Activated naive CD4-positive, alpha-beta T cell treated with anti-CD3 and anti-CD28 coated beads for 36 hours (primary cell): ENCODE results near the gene PRDX2. TPM values are rescaled to one million over a fixed set of nuclear protein-coding genes. Genes with fewer than 3 reads are reported as not detected.

ENCODE experiments used
- CTCF ChIA-PET: fragments of 350-600 bp; sonication (Branson Sonifier 250); formaldehyde crosslinking; loops from one replicate; lab custom pipeline; 2021; ENCODE audit warnings: antibody characterized with exemption; lab: Charles Lee
- DNase-seq: peaks from one replicate; pipeline ENCODE4 v3.0.0-alpha.2; 2020
- H3K27ac Mint-ChIP-seq: one replicate; pipeline ENCODE4 v1.8.0; 2021; ENCODE audit warnings: mild to moderate bottlenecking, mixed read lengths
- H3K27me3 Mint-ChIP-seq: one replicate; pipeline ENCODE4 v1.8.0; 2021; ENCODE audit warnings: low read depth, mixed read lengths
- H3K36me3 Mint-ChIP-seq: one replicate; pipeline ENCODE4 v1.8.0; 2021; ENCODE audit warnings: low read depth, mixed read lengths
- H3K4me1 Mint-ChIP-seq: one replicate; pipeline ENCODE4 v1.8.0; 2021; ENCODE audit warnings: low read depth, mixed read lengths
- H3K4me3 Mint-ChIP-seq: one replicate; pipeline ENCODE4 v1.8.0; 2021; ENCODE audit warnings: mild to moderate bottlenecking, moderate library complexity, mixed read lengths
- H3K9me3 Mint-ChIP-seq: one replicate; pipeline ENCODE4 v1.8.0; 2021; ENCODE audit warnings: mixed read lengths
- intact Hi-C: fragments of 100-400 bp; cut with micrococcal nuclease; formaldehyde crosslinking; loops from one replicate; pipeline ENCODE4 v1.15.1; 2023
- total RNA-seq, 2 experiments: library from RNA; stranded (reverse); gene quantifications; one replicate each; pipeline ENCODE4 v1.2.3, GENCODE V29; 2021

The PRDX2 gene
- total RNA-seq, 2 experiments from 2014 or later, result 237 to 249 TPM

DNA sequence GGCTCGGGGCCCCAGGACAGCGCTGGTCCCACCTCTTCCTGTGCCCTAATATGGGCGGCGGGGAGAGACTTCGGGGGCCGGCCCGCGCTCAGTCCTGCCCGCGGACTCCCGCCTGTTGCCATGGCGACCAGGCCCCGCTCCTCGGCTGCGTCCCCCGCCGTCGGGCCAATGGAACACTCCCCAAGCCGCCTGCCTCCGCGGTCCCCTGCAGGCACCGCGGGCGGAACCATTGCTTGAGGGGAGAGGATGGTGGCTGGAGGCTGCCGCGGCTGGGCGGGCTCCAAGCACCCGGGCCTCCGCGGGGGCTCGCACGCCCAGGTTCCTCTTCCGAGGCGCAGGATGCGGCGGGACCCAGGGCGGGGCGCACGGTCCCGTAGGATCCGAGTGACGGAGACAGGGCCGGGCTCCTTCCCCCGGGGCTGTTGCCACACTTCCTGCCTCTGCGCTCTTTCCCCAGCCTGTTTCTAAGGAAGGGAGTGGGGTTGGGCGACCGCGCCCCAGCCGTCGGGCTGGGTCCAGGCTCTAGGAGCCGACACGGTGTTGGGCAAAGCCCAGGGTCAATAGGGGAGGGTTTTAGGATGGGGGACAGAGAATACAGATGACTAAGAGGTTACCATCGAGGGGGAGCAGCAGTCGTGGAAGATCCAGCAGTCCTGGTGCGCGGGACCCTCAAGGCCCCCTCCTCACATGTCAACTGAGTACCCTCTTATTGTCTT, 11.5 kb downstream of the PRDX2 start:
- peak; percentile 97 for DNase-seq
- CTCF ChIA-PET, result interaction anchor here (0.9 to 13.8 kb wide), 3 partner anchors 12 to 25 kb away, joined by 4 to 303 read pairs (median 36); partner anchors contain the start of gene HOOK2
- Mint-ChIP-seq H3K9me3 (no peaks in the 10 kb centered on the region), H3K4me1 (peaks cover 25% of the 10 kb centered on the region), H3K36me3 (peaks cover 14% of the 10 kb centered on the region), H3K27ac (peak overlapping the region; percentile 96), H3K27me3 (no peaks in the 10 kb centered on the region), H3K4me3 (peak overlapping the region; percentile 97)
- intact Hi-C loops, result loop anchor here (2.0 to 10.0 kb wide), 4 partner anchors 149 to 1055 kb away; partner anchors contain the start of genes CALR and ZNF563

DNA sequence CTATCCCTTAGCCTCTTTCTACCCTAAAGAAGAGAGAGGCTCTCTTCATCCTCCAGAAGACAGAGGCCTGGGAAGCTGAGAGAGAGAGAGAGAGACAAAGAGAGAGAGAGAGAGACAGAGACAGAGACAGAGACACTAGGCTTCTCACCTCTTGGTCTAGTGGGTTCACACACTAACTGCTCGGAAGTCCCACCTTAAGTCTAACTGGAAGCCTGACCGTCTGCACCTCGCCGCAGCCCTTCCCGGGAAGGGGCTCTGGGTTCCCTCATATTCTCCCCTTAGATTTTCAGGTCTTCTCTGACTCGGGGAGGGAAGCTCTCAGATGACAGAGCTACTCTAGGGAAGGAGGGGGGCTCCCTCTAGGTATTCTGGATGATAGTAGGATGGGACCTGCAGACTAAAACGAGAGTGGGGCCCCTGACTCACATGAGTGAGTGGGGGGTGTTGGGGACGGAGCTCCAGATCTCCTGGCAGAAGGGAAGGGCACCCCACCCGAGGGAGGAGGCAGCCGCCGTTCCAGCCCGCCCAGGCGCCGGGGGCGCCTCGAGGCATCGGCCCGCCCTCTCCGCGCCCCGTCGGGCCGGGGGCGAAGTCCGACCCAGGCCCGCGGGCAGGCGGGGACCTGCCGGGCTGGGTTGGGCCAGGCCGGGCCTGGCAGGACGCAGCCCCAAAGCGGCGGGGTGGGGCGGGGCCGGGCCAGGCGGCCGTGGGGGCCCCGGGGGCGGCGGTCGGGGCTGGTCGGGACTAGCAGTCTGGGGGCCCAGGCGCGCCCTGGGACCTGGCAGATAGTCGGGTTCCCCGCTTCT, 12.3 kb downstream of the PRDX2 start:
- CTCF ChIA-PET, result interaction anchor here (4.5 kb wide), 1 partner anchor 12 kb away, joined by 36 read pairs; no protein-coding TSS in a partner anchor
- peak; percentile 51 for DNase-seq
- peak overlapping the region; percentile 95 for H3K27ac Mint-ChIP-seq
- peak overlapping the region; percentile 97 for H3K4me3 Mint-ChIP-seq
- H3K27me3 Mint-ChIP-seq, result no peaks in the 10 kb centered on the region
- H3K36me3 Mint-ChIP-seq, result peaks cover 14% of the 10 kb centered on the region
- H3K9me3 Mint-ChIP-seq, result no peaks in the 10 kb centered on the region
- intact Hi-C loops, result loop anchor here (2.0 to 10.0 kb wide), 2 partner anchors 456 to 1056 kb away; partner anchors contain the start of gene ZNF563
- H3K4me1 Mint-ChIP-seq, result peaks cover 17% of the 10 kb centered on the region

DNA sequence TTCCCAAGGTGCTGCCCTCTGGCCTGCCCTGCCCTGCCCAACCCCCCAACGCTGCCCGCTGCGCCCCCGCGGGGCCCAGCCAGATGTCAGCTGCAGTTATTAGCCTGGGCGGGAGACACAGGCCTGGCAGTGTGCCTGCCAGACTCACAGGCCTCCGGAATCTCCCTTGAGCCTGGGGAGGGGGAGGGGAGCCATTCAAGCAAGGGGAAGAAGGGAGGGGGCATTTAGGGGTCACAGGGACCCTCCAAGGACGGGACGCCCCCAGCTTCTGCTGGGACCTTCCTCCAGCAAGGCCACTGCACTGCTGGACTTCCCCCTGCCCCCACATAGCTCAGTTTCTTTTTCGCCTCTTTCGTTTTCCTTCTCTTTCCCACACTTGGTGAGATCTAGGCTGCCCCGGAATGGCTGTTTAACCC, 12.9 kb downstream of the PRDX2 start:
- CTCF ChIA-PET, result interaction anchor here (4.5 kb wide), 1 partner anchor 11 kb away, joined by 36 read pairs; no protein-coding TSS in a partner anchor
- H3K36me3 Mint-ChIP-seq, result peaks cover 14% of the 10 kb centered on the region
- DNase-seq, result peak; percentile 69
- H3K27ac Mint-ChIP-seq, result peak overlapping the region; percentile 95
- H3K4me3 Mint-ChIP-seq, result peak overlapping the region; percentile 84
- intact Hi-C loops, result loop anchor here (2.0 to 10.0 kb wide), 2 partner anchors 456 to 1056 kb away; partner anchors contain the start of gene ZNF563
- H3K27me3 Mint-ChIP-seq, result no peaks in the 10 kb centered on the region
- H3K9me3 Mint-ChIP-seq, result no peaks in the 10 kb centered on the region
- H3K4me1 Mint-ChIP-seq, result peaks cover 15% of the 10 kb centered on the region

DNA sequence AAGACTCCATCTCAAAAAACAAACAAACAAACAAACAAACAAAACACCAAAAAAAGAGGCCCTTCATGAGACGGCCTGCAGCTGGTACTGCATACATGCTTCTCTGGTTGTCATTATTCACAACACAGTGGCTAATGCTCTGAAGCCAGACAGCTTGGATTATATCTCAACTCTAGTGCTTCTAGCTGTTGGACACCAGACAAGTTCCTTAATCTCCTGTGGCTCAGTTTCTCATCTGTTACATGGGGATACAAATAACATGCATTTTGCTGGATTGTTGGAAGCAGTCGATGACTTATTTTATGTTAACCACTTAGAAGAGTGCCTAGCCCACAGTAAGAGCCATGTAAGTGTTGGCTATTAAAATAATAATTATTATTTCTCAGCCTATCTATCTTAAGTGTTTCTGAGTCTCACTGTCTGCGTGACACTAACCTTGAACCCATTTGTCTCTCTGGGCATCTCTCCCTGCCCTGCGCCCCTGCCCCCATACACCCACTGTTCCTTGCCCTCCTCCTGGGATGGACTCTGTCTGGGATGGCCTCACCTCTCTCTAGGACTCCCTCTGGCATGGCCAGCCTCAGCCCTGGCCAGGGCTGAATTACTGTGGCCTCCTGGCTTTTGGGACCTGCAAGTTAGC, 13.4 kb downstream of the PRDX2 start:
- H3K4me1 Mint-ChIP-seq, result peaks cover 19% of the 10 kb centered on the region
- H3K36me3 Mint-ChIP-seq, result peaks cover 11% of the 10 kb centered on the region
- H3K27ac Mint-ChIP-seq, result peak overlapping the region; percentile 95
- H3K9me3 Mint-ChIP-seq, result no peaks in the 10 kb centered on the region
- no peaks in the 10 kb centered on the region for H3K27me3 Mint-ChIP-seq
- H3K4me3 Mint-ChIP-seq, result no peak overlapping the region
- no peak for DNase-seq
- intact Hi-C loops, result loop anchor here (2.0 to 10.0 kb wide), 2 partner anchors 455 to 1057 kb away; partner anchors contain the start of gene ZNF563
- CTCF ChIA-PET, result interaction anchor here (0.7 to 4.5 kb wide), 3 partner anchors 8 to 60 kb away, joined by 3 to 36 read pairs (median 10); no protein-coding TSS in a partner anchor

DNA sequence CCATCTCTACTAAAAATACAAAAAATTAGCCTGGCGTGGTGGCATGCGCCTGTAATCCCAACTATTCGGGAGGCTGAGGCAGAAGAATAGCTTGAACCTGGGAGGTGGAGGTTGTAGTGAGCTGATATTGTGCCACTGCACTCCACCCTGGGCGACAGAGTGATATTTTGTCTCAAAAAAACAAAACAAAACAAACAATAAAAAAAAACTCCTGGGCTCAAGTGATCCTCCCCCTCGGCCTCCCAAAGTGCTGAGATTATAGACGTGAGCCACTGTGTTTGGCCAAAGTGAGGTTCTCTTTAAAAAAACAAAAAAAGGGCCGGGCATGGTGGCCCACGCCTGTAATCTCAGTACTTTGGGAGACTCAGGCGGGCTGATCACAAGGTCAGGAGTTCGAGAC, 14.1 kb downstream of the PRDX2 start:
- H3K9me3 Mint-ChIP-seq, result no peaks in the 10 kb centered on the region
- intact Hi-C loops, result loop anchor here (10.0 kb wide), 1 partner anchor 1057 kb away; no protein-coding TSS in a partner anchor
- peaks cover 6% of the 10 kb centered on the region for H3K36me3 Mint-ChIP-seq
- no peaks in the 10 kb centered on the region for H3K27me3 Mint-ChIP-seq
- DNase-seq, result no peak
- H3K27ac Mint-ChIP-seq, result no peak overlapping the region
- CTCF ChIA-PET, result interaction anchor here (0.7 to 4.5 kb wide), 3 partner anchors 8 to 60 kb away, joined by 3 to 36 read pairs (median 10); no protein-coding TSS in a partner anchor
- peaks cover 19% of the 10 kb centered on the region for H3K4me1 Mint-ChIP-seq
- no peak overlapping the region for H3K4me3 Mint-ChIP-seq

DNA sequence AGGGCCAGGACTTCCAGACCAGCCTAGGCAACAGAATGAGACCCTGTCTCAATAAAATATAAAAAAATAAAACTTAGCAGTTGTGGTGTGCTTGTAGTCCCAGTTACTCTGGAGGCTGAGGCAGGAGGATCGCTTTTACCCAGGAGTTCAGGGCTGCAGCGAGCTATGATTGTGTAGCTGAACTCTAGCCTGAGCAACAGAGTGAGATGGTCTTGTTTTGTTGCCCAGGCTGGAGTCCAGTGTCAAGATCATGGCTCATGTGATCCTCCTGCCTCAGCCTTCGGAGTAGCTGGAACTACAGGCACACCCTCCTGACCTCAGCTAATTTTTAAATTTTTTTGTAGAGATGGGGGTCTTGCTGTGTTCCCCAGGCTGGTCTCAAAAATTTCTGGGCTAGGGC, 14.6 kb downstream of the PRDX2 start:
- CTCF ChIA-PET, result interaction anchor here (1.8 to 4.5 kb wide), 2 partner anchors 9 kb away, joined by 10 to 36 read pairs; no protein-coding TSS in a partner anchor
- H3K27me3 Mint-ChIP-seq, result no peaks in the 10 kb centered on the region
- no peaks in the 10 kb centered on the region for H3K9me3 Mint-ChIP-seq
- intact Hi-C loops, result loop anchor here (10.0 kb wide), 1 partner anchor 1058 kb away; no protein-coding TSS in a partner anchor
- peak overlapping the region; percentile 30 for H3K27ac Mint-ChIP-seq
- H3K4me1 Mint-ChIP-seq, result peaks cover 22% of the 10 kb centered on the region
- peaks cover 4% of the 10 kb centered on the region for H3K36me3 Mint-ChIP-seq
- no peak overlapping the region for H3K4me3 Mint-ChIP-seq
- no peak for DNase-seq

DNA sequence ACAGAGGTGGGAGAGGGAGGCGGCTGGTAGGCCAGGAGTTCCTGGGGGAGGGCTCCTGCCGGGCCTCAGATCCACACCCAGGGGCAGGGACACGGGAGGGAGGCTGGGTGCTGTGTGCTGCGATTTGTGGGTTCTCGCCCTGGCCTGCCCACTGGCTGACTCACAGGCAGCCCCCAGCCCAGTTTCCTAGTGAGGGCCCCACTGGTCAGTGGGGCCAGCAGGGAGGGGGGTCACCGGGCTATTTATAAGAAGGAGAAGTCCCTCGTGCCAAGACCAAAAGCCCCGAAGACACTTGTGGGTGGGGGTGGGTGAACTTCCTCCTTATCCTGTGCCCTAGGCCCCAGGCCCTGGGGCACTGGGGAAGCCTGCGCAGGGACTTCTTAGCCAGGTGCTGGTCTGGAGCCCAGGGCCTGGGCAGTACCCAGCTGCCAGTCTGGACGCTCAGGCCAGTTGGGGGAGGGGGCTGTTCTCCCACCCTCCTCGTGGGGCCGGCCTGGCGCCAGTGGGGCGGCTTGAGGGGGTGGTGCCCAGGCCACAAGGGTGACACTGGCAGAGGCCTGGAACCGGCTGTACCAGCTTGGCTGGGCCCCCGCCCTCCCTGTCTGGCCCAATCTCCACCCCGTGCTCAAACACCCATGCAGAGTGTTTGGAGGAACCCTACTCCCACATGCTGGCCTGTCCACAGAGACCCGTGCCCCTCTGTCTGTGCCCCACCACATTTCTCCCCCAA, 15.3 kb downstream of the PRDX2 start:
- Mint-ChIP-seq H3K4me3 (no peak overlapping the region), H3K27ac (peak overlapping the region; percentile 30), H3K4me1 (peaks cover 27% of the 10 kb centered on the region), H3K36me3 (peaks cover under 1% of the 10 kb centered on the region), H3K27me3 (no peaks in the 10 kb centered on the region), H3K9me3 (no peaks in the 10 kb centered on the region)
- CTCF ChIA-PET, result interaction anchor here (1.8 to 4.5 kb wide), 2 partner anchors 9 to 10 kb away, joined by 10 to 36 read pairs; no protein-coding TSS in a partner anchor
- no peak for DNase-seq
- intact Hi-C loops, result loop anchor here (10.0 kb wide), 1 partner anchor 1058 kb away; no protein-coding TSS in a partner anchor

DNA sequence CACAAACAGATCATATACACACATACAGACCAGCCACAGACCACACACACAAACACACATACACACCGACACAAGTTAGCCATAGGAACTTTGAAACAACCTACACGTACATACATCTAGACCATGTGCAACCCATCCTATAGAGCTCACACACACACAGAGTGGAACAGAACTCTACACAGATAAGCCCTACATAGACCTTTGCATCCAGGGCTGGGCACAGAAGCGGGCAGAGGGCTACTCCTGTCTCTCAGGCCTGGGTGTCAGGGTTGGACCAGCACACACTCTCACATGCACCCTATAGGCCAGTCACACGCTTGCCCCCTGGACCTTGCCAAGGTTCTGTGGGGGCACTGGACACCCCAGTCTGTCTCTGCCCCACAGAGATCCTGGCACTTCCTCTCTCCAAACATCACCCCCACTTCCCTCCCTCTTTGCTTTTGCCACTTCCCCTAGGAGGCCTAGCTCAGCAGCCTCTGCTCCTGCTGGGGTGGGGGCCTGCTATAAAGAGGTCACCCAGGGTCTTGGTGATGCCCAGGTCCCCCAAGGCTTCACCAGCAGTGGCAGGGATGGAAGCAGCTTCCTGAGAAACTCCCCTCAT, 16.1 kb downstream of the PRDX2 start:
- Mint-ChIP-seq H3K4me1 (peaks cover 27% of the 10 kb centered on the region), H3K9me3 (no peaks in the 10 kb centered on the region), H3K27me3 (no peaks in the 10 kb centered on the region), H3K4me3 (no peak overlapping the region), H3K36me3 (no peaks in the 10 kb centered on the region), H3K27ac (no peak overlapping the region)
- intact Hi-C loops, result loop anchor here (10.0 kb wide), 1 partner anchor 1059 kb away; no protein-coding TSS in a partner anchor
- no peak for DNase-seq
- CTCF ChIA-PET, result interaction anchor here (0.7 to 4.5 kb wide), 2 partner anchors 8 to 11 kb away, joined by 4 to 36 read pairs; no protein-coding TSS in a partner anchor

DNA sequence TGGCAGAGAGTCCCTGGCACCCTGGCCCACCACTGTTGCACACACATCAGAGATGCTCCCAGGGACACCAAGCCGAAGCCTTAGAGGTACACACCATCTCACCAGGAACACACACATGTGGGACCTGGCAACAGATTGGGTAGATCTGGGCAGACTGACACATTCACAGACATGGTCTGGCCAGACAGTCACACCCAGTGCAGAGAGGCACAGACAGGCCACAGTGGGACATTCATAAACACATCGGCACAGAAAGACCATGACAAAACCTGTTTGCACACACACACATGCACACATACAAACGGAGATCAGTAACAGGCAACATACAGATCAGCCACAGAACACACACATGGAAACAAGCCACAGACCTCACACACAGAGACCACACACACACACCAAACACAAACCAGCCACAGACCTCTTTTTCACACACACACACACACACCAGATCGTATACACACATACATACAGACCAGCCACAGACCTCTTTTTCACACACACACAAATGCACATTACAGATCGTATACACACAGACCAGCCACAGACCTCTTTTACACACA, 16.6 kb downstream of the PRDX2 start:
- H3K4me3 Mint-ChIP-seq, result no peak overlapping the region
- no peaks in the 10 kb centered on the region for H3K9me3 Mint-ChIP-seq
- CTCF ChIA-PET, result interaction anchor here (0.7 to 4.5 kb wide), 2 partner anchors 7 to 11 kb away, joined by 4 to 36 read pairs; no protein-coding TSS in a partner anchor
- H3K36me3 Mint-ChIP-seq, result no peaks in the 10 kb centered on the region
- intact Hi-C loops, result loop anchor here (5.0 to 10.0 kb wide), 2 partner anchors 317 to 1060 kb away; partner anchors contain the start of gene LYL1
- H3K27me3 Mint-ChIP-seq, result no peaks in the 10 kb centered on the region
- H3K27ac Mint-ChIP-seq, result no peak overlapping the region
- DNase-seq, result no peak
- H3K4me1 Mint-ChIP-seq, result peaks cover 27% of the 10 kb centered on the region

DNA sequence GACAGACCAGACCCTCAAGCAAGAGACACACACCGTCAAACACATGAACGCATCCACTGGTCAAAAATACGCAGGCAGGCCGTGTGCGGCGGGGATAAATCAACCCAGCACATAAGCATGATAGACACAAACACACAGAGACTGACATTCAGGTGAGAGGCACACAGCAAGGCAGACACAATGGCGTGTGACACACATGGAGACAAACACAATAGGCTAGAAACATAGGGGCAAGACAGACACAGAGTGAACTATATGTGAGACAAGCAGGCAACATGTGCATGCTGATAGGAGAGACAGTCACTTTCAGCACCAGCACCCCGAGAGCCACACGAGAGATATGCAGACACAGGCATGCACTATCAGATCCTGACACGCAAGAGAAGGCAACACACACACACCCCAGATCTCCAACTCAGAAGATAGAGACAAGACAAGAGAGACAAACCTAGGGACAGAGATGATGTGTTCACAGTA, 17.2 kb downstream of the PRDX2 start:
- Mint-ChIP-seq H3K36me3 (no peaks in the 10 kb centered on the region), H3K4me1 (peaks cover 31% of the 10 kb centered on the region), H3K9me3 (no peaks in the 10 kb centered on the region), H3K27ac (no peak overlapping the region), H3K4me3 (no peak overlapping the region), H3K27me3 (no peaks in the 10 kb centered on the region)
- no peak for DNase-seq
- intact Hi-C loops, result loop anchor here (5.0 to 10.0 kb wide), 2 partner anchors 318 to 1060 kb away; partner anchors contain the start of gene LYL1
- CTCF ChIA-PET, result no interaction called here
